ENCODE data around the gene STRN4.

- TF ChIP-seq CTCF (IDR thresholded peaks at IDR 0.05): no peak
- no peak for TF ChIP-seq POLR2A (IDR thresholded peaks at IDR 0.05)
Measured at GRCh38 chr19:46723023-46723461, 23.2 kb downstream of the STRN4 start.

Data from uterus (tissue), 2 donors.